ENCODE results near the gene ABR.

DNA sequence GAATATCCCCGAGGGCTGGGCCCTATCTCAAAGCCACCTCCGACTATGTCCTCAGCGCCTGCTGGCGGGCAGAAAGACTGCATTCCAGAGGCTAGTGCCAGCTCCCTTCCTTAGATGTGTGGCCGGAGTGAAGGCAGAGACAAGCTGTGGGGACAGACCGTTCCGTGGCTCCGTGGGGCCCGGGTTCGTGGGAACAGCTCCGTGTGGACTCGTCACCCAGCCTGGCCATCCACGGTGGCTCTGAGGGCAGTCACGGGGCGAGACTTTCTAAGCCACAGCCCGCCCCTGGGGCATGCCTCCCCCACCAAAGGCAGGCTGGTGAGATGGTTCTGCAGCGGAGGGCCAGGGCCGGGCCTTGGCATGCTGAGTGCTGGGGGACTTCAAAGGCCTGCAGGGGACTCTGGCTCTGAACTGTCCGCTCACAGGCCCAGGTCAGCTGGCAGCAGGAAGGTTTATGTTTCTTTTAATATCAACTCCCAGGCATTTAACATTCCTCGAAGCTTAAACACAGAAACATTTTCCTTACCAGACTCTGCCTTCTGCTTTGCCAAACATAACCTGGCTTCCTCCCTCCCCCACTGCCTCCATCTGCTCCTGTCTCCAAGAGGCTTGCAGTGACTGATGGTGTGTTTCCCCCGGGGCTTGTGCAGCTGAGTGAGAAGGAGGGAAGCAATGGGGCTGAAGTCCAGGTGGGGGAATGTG is 132.5 kb downstream of the ABR start:
- TF ChIP-seq, protein P1, sequence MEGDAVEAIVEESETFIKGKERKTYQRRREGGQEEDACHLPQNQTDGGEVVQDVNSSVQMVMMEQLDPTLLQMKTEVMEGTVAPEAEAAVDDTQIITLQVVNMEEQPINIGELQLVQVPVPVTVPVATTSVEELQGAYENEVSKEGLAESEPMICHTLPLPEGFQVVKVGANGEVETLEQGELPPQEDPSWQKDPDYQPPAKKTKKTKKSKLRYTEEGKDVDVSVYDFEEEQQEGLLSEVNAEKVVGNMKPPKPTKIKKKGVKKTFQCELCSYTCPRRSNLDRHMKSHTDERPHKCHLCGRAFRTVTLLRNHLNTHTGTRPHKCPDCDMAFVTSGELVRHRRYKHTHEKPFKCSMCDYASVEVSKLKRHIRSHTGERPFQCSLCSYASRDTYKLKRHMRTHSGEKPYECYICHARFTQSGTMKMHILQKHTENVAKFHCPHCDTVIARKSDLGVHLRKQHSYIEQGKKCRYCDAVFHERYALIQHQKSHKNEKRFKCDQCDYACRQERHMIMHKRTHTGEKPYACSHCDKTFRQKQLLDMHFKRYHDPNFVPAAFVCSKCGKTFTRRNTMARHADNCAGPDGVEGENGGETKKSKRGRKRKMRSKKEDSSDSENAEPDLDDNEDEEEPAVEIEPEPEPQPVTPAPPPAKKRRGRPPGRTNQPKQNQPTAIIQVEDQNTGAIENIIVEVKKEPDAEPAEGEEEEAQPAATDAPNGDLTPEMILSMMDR (IDR thresholded peaks at IDR 0.05) = no peak
- TF ChIP-seq POLR2A (IDR thresholded peaks at IDR 0.05) = no peak

All from adrenal gland (tissue), 5 donors.